GM18520 (cell line): ENCODE measurements around the gene HTRA2.

Experiments used
- ATAC-seq: cut with Tn5 transposase; IDR thresholded peaks from one replicate; pipeline ENCODE4 v1.9.1; 2021; ENCODE audit not compliant: unreplicated experiment

HTRA2 gene

DNA sequence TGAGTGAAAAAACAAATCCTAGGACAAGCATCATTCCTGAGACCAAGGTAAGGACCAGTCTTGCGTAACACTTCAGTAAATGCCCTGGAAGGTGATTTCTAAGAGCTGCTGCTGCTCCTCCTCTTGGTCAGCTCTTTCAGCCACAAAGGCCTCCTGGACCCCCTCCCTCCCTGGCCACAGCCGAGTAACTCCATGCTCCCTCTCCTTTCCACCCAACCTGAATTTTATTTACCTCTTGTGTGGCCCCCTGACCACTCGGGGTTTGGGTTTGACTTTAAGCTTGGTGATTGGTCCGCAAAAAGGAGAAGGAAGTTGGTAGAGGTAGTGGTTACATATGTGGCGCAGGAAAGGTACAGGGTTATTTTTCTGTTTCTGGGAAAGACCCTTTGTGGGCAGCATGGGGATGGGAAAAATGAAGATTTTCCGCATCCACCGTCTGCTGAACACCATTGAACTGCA, 9.2 kb downstream of the HTRA2 start:
- no peak for ATAC-seq

DNA sequence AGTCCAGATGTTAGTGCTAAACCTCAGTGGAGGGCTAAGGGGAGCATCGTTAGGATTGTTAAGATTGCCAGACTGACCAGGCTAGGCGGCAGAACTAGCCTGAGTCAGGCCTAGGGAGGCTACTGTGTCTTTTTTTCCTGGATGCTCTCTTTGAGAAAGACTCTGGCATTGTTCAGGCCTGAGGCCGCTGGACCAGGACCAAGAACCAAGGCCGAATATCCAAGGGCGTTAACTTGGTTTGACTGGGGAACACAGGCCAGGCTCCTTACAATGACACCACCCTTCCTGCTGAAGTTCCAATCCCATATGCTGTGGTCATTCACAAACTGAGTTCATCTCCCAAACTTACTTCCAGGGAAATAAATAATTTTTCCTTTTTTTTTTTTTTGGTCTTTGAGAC, 10.6 kb downstream of the HTRA2 start:
- no peak for ATAC-seq

DNA sequence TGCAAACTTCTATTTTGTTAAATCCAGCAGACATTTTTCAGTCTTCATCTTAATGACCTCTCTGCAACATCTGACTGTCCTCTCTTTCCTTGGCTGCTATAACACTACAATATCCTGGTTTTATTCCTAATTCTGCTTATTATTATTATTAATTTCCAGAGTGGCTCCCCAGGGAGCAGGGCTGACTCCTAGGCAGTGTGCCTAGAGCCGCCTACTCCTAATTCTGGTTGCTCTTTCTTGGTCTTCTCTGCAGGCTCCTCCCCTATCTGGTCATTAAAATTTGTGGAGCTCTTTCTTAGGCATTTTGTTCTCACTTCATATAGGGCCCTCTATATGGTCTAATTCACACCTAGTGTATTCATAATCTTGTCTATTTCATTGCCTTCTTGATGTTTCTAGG, 13.2 kb downstream of the HTRA2 start:
- no peak for ATAC-seq

DNA sequence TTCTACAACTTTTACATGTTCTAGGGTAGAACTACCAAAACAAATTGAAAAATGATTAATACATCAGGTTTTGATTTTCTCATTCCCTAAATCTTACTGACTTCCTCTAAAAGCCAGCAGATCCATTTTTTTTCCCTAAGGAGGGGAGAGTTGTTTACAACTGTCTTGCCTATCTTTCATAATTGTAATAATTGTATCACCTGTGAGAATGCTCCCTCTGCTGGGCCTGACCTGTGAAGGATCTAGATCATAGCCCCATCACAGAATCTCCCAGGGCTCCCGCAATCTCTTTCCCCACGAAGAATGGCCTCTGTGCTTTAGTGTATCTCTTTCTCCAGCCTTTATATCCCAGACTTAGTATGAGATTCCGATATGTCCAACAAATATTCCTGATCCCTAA, 14.9 kb downstream of the HTRA2 start:
- ATAC-seq, result no peak

DNA sequence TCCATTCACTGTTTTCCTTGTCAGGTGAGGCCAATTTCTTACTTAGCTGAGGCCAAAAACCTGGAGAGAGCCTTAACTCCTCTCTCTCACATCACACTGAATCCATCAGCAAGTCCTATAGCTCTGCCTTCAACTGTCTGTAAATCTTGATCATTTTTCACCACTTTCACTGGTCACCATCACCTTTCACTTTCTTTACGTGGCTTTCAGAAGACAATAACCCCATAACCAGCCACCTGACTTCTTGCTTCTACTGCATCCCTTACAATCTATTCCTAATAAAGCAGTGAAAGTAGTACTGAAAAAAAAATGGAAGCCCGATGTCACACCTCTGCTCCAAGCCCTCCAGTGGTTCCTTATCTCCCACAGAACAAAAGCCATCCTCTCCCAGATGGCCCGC, 16.3 kb downstream of the HTRA2 start:
- ATAC-seq, result no peak

DNA sequence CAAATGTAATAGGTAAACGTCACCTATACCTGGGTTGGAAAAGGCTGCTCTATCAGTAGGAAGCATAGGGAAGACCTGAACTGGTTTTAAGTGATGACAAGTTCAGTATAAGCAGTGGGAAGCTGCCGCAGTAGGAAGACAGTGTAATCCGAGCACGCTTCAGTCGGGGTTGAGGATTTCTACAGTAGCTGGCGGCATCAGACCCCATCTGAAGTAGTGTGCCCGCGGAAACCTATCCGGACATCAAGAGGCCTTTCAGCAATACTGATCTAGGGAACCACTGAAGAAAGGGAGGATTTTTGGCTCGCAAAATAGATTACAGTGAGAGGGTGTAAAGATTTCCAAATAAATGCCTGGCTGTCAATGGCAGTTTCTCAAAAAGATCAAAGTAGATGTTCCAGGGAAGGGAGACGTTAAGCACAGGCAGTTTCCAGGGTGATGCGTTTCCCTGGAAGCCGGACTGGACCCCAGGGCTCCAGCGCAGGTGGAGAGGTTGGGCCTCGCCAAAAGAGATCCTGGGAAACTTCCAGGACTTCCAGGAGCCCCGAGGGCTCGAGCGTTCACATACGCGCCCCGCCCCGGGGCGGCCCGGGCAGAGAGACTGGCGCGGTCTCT, 18.7 kb downstream of the HTRA2 start:
- ATAC-seq, result no peak

DNA sequence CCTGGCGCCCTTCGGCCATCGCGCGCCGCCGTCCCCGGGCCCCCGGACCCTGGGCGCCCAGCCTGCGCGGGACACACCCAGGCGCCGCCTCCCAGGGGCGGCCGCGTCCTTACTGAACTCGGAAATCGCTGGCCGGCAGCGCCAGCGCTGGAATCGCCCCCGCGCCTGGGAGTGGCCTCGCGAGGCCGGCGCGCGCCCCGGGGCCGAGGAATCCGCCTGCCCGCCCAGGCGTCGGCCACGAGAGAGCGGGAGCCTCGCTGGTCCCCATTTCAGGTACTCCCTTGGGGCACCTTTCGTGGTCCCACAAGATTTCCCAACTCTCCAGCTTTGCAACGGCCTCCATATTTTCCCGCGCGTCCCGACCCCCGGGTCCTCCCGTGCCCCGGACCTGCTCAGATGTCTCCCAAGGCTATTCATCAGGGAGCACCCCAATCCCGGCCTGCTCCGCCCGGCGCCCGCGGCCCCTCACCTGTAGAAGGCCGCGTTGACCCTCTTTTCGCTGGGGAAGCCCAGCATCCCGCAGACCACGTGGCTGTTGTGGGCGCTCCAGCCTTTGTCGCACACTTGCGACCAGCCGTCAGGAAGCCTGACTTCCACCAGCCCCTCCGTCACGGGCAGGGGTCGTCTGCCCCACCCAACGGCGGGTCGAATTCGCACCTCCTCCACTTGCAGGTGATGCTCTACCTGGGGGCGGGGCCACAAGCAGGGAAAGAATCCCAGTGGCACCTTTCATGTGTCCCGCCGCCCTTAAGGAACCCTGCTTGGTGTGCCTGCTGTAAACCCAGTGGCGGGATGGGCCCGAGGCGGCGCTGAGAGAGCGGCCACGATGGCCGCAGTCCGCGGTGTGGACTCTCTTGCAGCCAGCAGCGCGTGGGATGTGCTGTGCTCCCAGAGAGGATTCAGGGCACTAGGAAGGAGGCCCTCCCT, 19.4 kb downstream of the HTRA2 start:
- ATAC-seq, result no peak

DNA sequence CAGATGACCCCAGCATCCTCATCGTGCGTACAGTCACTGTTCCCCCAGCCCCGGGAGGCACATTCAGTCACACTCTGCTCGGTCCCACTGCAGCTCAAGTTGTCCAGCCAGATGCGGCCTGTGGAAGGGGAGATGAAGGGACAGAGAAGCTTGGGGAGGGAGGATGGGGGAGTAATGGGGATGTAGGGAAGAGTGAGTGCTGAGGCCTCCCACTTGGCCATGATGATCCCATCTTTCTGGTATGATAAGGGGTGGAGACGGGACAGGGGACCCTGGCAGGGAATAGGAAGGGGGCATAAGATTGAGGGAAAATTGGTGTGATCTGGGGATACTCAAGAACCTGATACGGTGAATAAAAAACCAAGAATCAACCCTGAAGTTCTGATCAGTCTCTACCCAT, 20.5 kb downstream of the HTRA2 start:
- ATAC-seq, result no peak

DNA sequence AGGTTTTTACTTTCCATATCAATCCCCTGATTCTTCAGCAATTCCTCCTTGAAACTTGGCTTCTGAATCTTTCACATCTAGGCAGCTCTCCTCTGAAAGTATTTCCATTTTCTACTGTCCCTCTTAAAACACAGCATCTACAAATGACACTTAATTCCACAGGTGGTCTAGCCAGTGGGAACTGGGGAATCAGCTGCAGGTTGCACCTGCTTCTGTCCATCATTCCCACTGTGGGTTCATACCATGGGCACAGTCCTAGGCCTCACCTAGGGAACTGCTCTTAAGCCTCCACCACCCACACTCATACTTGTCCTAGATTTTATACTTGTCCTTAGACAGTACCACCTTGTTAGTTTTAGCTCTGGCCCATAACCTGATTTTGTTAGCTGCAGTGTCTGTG, 21.8 kb downstream of the HTRA2 start:
- ATAC-seq, result no peak

DNA sequence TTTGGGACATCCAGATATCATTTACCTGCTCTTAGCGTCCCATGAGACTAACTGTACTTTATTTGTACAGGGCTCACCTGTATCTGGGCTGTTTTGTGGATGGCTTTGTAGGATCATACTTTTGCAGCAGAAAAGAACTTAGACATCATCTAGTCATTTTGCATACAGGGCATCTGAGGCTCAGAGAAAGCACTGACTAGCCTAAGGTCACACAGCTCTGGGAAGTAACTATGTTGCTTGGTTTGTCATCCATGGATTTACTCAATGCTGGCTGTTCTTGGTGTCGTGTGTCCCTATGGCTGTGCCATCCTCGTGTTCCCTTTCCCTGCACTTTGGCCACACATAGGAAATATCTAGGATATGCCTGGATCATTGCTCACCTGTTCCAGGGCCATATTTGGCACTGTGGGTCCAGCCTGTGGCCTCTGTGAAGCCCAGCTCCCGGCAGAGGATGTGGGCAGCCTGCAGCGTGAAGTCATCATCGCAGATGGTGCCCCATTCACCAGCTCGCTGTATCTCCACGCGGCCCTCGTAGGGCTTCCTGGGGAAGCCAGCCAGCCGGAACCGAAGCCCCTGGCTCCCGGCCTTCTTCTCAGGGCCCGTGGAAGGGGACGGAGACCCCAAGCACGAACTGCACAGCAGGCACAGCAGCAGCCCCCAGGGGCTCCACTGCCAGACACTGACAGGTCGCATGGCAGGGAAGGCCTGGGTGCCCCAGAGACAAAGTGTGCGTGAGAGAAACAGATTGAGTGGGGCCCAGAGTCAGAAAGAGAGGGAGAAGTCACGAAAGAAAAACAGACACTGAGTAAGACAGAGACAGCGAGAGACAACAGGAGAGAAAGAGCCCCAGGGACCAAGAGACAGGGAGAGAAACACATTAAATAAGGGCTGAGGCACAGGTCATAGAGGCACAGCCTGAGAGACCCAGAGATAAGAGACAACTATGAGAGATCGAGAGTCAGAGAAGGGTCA, 22.5 kb downstream of the HTRA2 start:
- no peak for ATAC-seq

DNA sequence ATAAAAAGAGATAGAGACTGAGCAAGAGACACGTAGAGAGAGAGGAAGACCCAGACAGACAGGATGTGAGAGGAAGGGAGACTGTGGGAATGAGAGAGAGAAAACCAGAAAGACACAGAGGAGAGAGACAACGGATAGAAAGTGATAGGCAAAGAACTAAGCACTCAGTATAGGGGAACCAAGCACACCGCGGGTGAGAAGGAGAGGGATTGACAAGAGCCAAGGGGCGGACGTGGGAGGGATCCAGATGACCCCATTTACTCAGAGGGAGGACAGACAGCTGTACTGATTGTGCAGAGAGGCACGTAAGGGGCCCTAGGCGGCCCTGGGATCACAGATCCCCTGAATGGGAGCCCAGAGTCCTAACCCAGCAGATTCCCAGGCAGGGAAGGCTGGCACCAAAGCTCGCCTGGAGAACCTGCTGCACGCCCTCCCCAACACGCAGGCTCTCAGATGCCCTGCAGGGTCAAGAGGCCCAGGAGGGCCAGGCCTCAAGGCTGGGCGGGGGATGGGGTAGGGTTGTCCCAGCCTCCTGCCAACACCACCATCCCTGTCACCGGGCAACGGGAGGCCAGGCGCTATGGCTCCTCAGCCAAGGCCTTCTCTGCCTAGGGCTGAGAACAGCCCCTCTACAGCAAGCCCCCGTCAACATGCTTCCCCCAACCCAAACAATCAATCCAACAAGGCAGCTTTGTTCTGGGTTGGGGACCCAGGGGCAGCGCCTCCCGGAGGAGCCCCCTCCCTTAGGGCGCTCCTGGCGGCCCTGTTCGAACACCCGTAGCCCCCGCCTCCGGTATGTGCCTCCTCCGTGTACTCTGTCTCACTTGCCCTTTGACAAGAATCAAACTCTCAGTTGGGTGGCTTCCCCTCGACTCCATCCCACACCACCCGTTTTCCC, 23.4 kb downstream of the HTRA2 start:
- no peak for ATAC-seq

DNA sequence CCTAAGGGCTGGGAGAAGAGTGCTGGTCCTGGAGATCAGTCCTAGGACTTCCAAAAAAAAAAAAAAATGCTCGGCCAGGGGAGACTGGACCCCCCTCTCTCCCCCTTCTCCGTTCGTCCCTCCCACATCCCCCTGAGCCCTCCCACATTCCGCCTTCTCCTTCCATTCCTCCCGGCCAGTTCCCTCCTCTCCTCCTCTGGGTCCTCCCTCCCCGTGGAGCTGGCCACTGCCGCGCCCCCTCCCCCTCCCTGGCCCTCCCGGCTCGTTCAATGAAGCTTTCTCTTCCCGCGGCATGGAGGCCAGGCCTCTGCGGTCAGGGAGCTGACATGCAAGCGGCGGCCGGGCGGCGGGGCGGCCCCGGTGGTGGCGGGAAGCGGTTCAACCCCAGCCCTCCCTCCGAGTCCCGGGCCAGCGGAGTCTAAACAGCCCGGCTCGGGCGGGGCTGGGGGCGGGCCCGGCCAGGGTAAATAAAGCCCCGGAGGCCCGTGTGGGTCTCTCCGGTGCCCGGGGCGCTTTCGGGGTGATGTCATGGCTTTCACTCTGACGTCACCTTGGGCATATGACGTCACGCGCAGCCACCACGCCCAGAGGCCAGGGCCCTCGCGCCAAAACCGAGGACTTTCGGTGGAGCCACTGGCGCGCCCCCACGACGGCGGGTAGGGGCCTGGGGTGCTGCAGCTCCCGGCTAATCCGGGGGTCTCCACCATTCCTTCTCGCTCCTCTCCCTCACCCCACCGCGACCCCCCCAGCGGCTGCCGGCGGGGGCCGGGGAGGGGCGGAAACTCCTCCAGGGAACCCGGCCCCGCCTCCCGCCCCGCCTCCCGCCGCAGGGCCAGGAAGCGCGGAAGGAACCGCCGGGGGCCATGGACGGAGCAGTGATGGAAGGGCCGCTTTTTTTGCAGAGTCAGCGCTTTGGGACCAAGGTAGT, 24.4 kb downstream of the HTRA2 start, which contains the start of the genes DOK1 and LOXL3:
TSS of gene DOK1 (plus strand) at position 829 of the 928 bp plus-strand sequence. CDS start at position 864, 35 bp downstream.
TSS of gene LOXL3 (minus strand) at position 51 of the 928 bp plus-strand sequence. CDS start 1,308 bp downstream, outside the sequence.
- ATAC-seq, result peak; percentile 36

DNA sequence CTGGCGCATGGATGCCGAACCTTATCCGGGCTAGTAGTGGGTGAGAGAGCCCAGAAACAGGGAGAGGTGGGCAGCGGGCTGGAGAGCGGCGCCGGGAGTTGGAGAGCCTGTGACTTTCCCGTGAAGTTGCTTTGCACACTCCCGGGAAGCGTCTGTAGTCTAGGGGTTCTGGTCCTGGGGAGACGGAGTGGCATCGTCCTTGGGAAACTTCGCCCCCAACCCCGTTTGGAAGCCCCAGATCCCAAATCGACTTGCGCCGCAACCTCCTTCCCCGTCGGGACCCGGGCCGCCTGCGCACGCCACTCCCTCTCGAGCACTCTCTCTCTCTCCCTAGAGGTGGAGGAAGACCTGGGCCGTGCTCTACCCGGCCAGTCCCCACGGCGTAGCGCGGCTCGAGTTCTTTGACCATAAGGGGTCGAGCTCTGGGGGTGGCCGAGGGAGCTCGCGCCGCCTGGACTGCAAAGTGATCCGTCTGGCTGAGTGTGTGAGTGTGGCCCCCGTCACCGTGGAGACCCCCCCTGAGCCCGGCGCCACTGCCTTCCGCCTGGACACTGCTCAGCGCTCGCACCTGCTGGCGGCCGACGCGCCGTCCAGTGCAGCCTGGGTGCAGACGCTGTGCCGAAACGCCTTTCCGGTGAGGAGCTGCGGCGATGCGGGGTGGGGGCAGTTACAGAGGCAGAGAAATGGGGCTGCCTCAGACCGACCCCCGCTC, 25.2 kb downstream of the HTRA2 start:
- ATAC-seq, result no peak

DNA sequence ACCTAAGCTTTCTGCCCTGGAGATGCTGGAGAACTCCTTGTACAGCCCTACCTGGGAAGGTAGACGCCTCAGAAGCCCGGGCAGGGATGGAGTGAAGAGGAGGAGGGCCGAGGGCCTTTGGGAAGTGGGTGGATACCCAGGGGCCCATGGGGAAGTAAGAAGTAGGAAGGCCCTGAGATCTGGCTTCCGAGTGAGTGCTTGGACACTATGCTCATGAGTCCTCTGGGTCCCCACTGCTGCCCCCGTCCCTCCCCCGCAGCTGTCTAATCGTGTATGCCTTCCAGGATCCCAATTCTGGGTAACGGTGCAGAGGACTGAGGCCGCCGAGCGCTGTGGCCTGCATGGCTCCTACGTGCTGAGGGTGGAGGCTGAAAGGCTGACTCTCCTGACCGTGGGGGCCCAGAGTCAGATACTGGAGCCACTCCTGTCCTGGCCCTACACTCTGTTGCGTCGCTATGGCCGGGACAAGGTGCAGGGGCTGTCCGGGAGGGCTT, 25.9 kb downstream of the HTRA2 start:
- no peak for ATAC-seq

DNA sequence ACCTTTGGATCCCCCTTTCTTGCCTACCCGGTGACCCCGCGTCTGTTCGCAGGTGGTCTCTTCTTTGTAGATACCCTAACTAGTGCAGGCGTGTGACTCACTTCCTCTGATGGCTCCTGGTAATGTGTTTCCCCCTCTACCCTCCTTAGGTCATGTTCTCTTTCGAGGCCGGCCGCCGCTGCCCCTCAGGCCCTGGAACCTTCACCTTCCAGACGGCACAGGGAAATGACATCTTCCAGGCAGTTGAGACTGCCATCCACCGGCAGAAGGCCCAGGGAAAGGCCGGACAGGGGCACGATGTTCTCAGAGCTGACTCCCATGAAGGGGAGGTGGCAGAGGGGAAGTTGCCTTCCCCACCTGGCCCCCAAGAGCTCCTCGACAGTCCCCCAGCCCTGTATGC, 26.4 kb downstream of the HTRA2 start:
- no peak for ATAC-seq

DNA sequence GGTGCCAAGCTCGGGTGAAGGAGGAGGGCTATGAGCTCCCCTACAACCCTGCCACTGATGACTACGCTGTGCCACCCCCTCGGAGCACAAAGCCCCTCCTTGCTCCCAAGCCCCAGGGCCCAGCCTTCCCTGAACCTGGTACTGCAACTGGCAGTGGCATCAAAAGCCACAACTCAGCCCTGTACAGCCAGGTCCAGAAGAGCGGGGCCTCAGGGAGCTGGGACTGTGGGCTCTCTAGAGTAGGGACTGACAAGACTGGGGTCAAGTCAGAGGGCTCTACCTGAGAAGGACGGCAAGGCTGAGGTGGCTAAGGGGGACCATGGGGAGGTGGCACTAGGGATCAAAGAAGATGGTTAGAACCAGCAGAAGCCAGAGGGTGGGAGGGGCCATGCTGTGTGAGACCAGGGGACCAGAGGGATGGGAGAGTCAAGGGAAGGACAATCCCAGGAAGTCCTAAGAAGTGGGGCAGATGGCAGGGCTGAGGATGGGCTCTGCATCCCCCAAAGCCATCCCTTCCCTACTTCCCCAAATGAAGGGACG, 27.2 kb downstream of the HTRA2 start:
- no peak for ATAC-seq

DNA sequence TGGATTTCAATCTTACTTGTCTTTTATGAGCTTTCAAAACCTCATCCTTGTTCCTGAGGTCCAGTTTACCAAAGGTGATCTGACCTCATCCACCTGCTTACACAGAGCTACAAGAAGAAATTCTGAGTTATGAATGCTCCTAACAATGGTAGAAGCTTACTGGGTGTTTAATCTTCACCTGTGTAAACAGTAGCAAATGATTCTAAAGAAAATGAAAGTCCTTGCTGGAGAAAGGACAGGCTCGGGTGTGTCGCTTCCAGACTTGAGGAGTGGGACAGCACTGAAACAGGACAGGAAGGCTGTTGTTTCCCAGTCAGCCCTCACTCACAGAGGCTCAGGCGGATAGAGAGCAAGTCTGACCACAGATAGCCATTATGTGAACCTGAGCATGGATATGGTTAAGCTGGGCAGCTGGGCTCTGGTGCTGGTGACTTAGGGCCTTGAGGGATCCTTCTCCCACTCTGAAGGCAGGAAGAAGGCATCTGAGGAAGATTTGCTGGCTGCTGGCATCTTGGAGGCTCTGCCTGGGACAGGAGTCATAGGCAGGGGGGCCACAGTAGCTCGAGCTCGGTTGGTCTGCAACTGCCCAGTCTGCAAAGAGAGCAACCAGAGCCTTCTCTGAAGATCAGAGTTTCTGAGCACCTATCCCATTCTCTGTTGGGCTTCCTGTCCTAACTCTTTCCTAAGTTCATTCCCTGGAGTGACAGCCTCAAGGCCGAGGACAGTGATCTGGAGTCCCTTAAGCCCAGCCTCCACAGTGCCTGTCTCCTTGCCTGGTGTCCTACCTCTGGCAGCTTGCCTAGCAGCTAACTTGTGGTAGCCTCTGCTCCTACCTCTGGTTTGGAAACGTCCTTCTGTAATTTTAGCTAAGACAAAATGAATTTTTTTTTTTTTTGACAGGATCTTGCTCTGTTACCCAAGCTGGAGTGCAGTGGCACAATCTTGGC, 28.8 kb downstream of the HTRA2 start:
- ATAC-seq, result no peak
